Activated naive CD4-positive, alpha-beta T cell treated with anti-CD3 and anti-CD28 coated beads, Interleukin-2, amount 50 U/mL, for 72 hours (primary cell): ENCODE data around the gene ITPK1. TPM values are rescaled to one million over a fixed set of nuclear protein-coding genes. Genes with fewer than 3 reads are reported as not detected.

ENCODE experiments used
- ATAC-seq, 2 donors: fragments of 150-1000 bp; cut with Tn5 transposase; 2 replicates each; pipeline ENCODE4 v1.10.0; 2021; ENCODE audit warnings: mild to moderate bottlenecking in 2 of 2, moderate library complexity in 2 of 2
- DNase-seq, 2 donors: peaks; one replicate each; pipeline ENCODE4 v3.0.0; 2021 to 2022; ENCODE audit warnings: low spot score in 2 of 2
- H3K27ac Mint-ChIP-seq, 2 donors: one replicate each; pipeline ENCODE4 v1.8.0; 2022; ENCODE audit warnings: mild to moderate bottlenecking in 2 of 2, mixed read lengths in 2 of 2
- H3K36me3 Mint-ChIP-seq, 2 donors: one replicate each; pipeline ENCODE4 v1.8.0; 2022; ENCODE audit warnings: mixed read lengths in 2 of 2
- H3K9me3 Mint-ChIP-seq, 2 donors: one replicate each; pipeline ENCODE4 v1.8.0; 2022; ENCODE audit warnings: mixed read lengths in 2 of 2
- total RNA-seq, 2 donors: library from RNA; stranded (reverse); gene quantifications; one replicate each; pipeline ENCODE4 v1.2.3, GENCODE V29; 2022

The ITPK1 gene
- total RNA-seq, 2 donors from 2014 or later, result 15.2 to 33.2 TPM

GRCh38 chr14:92974541-92975345 is 141.0 kb downstream of the ITPK1 start:
- H3K36me3 Mint-ChIP-seq, result peaks cover 40 to 46% of the 10 kb centered on the region in 2 donors
- ATAC-seq (no peak), DNase-seq (no peak)
- H3K27ac Mint-ChIP-seq, result peak overlapping the region in 1 of 2 donors; percentile 8
- H3K9me3 Mint-ChIP-seq, result peaks cover 21 to 33% of the 10 kb centered on the region in 2 donors

- peaks cover 31 to 38% of the 10 kb centered on the region in 2 donors for H3K36me3 Mint-ChIP-seq
- DNase-seq (no peak), ATAC-seq (no peak)
- H3K27ac Mint-ChIP-seq, result no peak overlapping the region
- peaks cover 13 to 29% of the 10 kb centered on the region in 2 donors for H3K9me3 Mint-ChIP-seq
Observed at GRCh38 chr14:92973798-92974372, 141.8 kb downstream of the ITPK1 start.

- DNase-seq (peak in 1 of 2 donors; percentile 53), ATAC-seq (no peak)
- peaks cover 26 to 38% of the 10 kb centered on the region in 2 donors for H3K36me3 Mint-ChIP-seq
- peak overlapping the region in 1 of 2 donors; percentile 42 for H3K27ac Mint-ChIP-seq
- peaks cover 13 to 29% of the 10 kb centered on the region in 2 donors for H3K9me3 Mint-ChIP-seq
Observed at GRCh38 chr14:92973261-92973797, 142.4 kb downstream of the ITPK1 start.

- Mint-ChIP-seq H3K36me3 (peaks cover 9 to 28% of the 10 kb centered on the region in 2 donors), H3K27ac (peak overlapping the region in 1 of 2 donors; percentile 73), H3K9me3 (peaks cover 0 to 20% of the 10 kb centered on the region in 2 donors)
- ATAC-seq, result no peak
- no peak for DNase-seq
Observed at GRCh38 chr14:92971601-92972180, 144.0 kb downstream of the ITPK1 start.

- Mint-ChIP-seq H3K9me3 (peaks cover 0 to 11% of the 10 kb centered on the region in 2 donors), H3K36me3 (peaks cover 0 to 14% of the 10 kb centered on the region in 2 donors), H3K27ac (no peak overlapping the region)
- no peak for ATAC-seq
- no peak for DNase-seq
Observed at GRCh38 chr14:92970271-92970670, 145.5 kb downstream of the ITPK1 start.

GRCh38 chr14:92969871-92970270 is 145.9 kb downstream of the ITPK1 start:
- Mint-ChIP-seq H3K36me3 (peaks cover 0 to 14% of the 10 kb centered on the region in 2 donors), H3K9me3 (peaks cover 0 to 11% of the 10 kb centered on the region in 2 donors), H3K27ac (peak overlapping the region in 1 of 2 donors; percentile 36)
- no peak for DNase-seq
- ATAC-seq, result no peak

- peaks cover 0 to 14% of the 10 kb centered on the region in 2 donors for H3K36me3 Mint-ChIP-seq
- H3K9me3 Mint-ChIP-seq, result peaks cover 0 to 11% of the 10 kb centered on the region in 2 donors
- ATAC-seq, result no peak
- peak overlapping the region in 1 of 2 donors; percentile 36 for H3K27ac Mint-ChIP-seq
- no peak for DNase-seq
Observed at GRCh38 chr14:92969430-92969829, 146.3 kb downstream of the ITPK1 start.

- no peak for DNase-seq
- peaks cover 0 to 13% of the 10 kb centered on the region in 2 donors for H3K36me3 Mint-ChIP-seq
- peaks cover 0 to 11% of the 10 kb centered on the region in 2 donors for H3K9me3 Mint-ChIP-seq
- H3K27ac Mint-ChIP-seq, result peak overlapping the region in 1 of 2 donors; percentile 59
- ATAC-seq, result no peak
Observed at GRCh38 chr14:92968291-92969020, 147.3 kb downstream of the ITPK1 start.

- DNase-seq (no peak), ATAC-seq (no peak)
- peaks cover 0 to 6% of the 10 kb centered on the region in 2 donors for H3K36me3 Mint-ChIP-seq
- no peak overlapping the region for H3K27ac Mint-ChIP-seq
- H3K9me3 Mint-ChIP-seq, result peaks cover 0 to 6% of the 10 kb centered on the region in 2 donors
Observed at GRCh38 chr14:92967346-92967926, 148.3 kb downstream of the ITPK1 start.

- Mint-ChIP-seq H3K9me3 (peaks cover 0 to 6% of the 10 kb centered on the region in 2 donors), H3K27ac (no peak overlapping the region), H3K36me3 (peaks cover 0 to 6% of the 10 kb centered on the region in 2 donors)
- ATAC-seq, result no peak
- DNase-seq, result no peak
Observed at GRCh38 chr14:92965281-92965680, 150.4 kb downstream of the ITPK1 start.

GRCh38 chr14:92964124-92965109 is 151.3 kb downstream of the ITPK1 start:
- H3K36me3 Mint-ChIP-seq, result peaks cover 0 to 6% of the 10 kb centered on the region in 2 donors
- no peak for DNase-seq
- H3K27ac Mint-ChIP-seq, result no peak overlapping the region

GRCh38 chr14:92963301-92964123 is 152.2 kb downstream of the ITPK1 start:
- peak overlapping the region in 1 of 2 donors; percentile 73 for H3K27ac Mint-ChIP-seq
- ATAC-seq (no peak), DNase-seq (no peak)
- H3K9me3 Mint-ChIP-seq, result peaks cover 0 to 6% of the 10 kb centered on the region in 2 donors
- H3K36me3 Mint-ChIP-seq, result peaks cover 0 to 6% of the 10 kb centered on the region in 2 donors

More at GRCh38 chr14:92964124-92965109, 151.3 kb downstream of the ITPK1 start:
- peaks cover 0 to 6% of the 10 kb centered on the region in 2 donors for H3K9me3 Mint-ChIP-seq
- no peak for ATAC-seq

- Mint-ChIP-seq H3K9me3 (peaks cover 0 to 5% of the 10 kb centered on the region in 2 donors), H3K27ac (no peak overlapping the region), H3K36me3 (peaks cover 0 to 5% of the 10 kb centered on the region in 2 donors)
- ATAC-seq (no peak), DNase-seq (no peak)
Observed at GRCh38 chr14:92962831-92963095, 153.0 kb downstream of the ITPK1 start.

GRCh38 chr14:92962031-92962830 is 153.5 kb downstream of the ITPK1 start:
- ATAC-seq (no peak), DNase-seq (no peak)
- peak overlapping the region; percentile 31 to 81 for H3K27ac Mint-ChIP-seq
- peaks cover 0 to under 1% of the 10 kb centered on the region in 2 donors for H3K36me3 Mint-ChIP-seq
- H3K9me3 Mint-ChIP-seq, result no peaks in the 10 kb centered on the region
